Ishikawa (cell line): ENCODE results near the gene MLXIP.

Experiments used
- CEBPB ChIP-seq: IDR thresholded peaks from 2 replicates; pipeline ENCODE4 v1.6.1; 2012
- EP300 ChIP-seq: IDR thresholded peaks from 2 replicates; pipeline ENCODE4 v1.6.1; 2012; ENCODE audit warnings: borderline replicate concordance
- FOXM1 ChIP-seq: IDR thresholded peaks from 2 replicates; pipeline ENCODE4 v1.6.1; 2012; ENCODE audit warnings: low read depth, borderline replicate concordance
- MAX ChIP-seq: IDR thresholded peaks from 2 replicates; pipeline ENCODE4 v1.6.1; 2012
- NFIC ChIP-seq: IDR thresholded peaks from 2 replicates; pipeline ENCODE4 v1.6.1; 2012
- RAD21 ChIP-seq: IDR thresholded peaks from 2 replicates; pipeline ENCODE4 v1.6.1; 2012; ENCODE audit warnings: low read depth
- TAF1 ChIP-seq: IDR thresholded peaks from 2 replicates; pipeline ENCODE4 v1.6.1; 2012; ENCODE audit warnings: low read depth, mild to moderate bottlenecking
- TCF12 ChIP-seq: IDR thresholded peaks from 2 replicates; pipeline ENCODE4 v1.6.1; 2012; ENCODE audit warnings: low read depth
- ZBTB7A ChIP-seq: IDR thresholded peaks from 2 replicates; pipeline ENCODE4 v1.6.1; 2012; ENCODE audit warnings: low read depth
- TF ChIP-seq, protein P1 (sequence below): IDR thresholded peaks from 2 replicates; pipeline ENCODE4 v1.6.1; 2012; ENCODE audit warnings: low read depth, mild to moderate bottlenecking

DNA sequence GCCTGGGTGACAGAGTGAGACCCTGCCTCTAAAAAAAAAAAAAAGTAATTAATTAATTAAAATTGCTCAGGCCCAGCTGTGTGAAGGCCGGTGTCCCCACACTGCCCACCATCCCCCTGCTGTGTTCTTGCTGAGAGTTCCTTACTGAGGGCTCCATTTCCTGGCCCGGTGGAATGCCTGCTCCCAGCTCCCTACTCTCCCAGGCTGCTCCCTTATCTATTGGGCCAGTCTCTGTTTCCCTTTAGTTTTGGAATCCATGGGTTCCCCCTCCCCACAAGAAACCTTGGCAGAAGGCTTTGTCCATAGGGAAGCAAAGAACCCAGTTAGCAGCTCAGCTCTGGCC lies 19.0 kb downstream of the MLXIP start:
- TF ChIP-seq TAF1 (no peak), EP300 (no peak), FOXM1 (no peak), RAD21 (no peak), MAX (no peak), TCF12 (no peak), CEBPB (no peak), ZBTB7A (no peak), NFIC (no peak)
- TF ChIP-seq, protein P1, sequence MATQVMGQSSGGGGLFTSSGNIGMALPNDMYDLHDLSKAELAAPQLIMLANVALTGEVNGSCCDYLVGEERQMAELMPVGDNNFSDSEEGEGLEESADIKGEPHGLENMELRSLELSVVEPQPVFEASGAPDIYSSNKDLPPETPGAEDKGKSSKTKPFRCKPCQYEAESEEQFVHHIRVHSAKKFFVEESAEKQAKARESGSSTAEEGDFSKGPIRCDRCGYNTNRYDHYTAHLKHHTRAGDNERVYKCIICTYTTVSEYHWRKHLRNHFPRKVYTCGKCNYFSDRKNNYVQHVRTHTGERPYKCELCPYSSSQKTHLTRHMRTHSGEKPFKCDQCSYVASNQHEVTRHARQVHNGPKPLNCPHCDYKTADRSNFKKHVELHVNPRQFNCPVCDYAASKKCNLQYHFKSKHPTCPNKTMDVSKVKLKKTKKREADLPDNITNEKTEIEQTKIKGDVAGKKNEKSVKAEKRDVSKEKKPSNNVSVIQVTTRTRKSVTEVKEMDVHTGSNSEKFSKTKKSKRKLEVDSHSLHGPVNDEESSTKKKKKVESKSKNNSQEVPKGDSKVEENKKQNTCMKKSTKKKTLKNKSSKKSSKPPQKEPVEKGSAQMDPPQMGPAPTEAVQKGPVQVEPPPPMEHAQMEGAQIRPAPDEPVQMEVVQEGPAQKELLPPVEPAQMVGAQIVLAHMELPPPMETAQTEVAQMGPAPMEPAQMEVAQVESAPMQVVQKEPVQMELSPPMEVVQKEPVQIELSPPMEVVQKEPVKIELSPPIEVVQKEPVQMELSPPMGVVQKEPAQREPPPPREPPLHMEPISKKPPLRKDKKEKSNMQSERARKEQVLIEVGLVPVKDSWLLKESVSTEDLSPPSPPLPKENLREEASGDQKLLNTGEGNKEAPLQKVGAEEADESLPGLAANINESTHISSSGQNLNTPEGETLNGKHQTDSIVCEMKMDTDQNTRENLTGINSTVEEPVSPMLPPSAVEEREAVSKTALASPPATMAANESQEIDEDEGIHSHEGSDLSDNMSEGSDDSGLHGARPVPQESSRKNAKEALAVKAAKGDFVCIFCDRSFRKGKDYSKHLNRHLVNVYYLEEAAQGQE = no peak
